SJCRH30 (cell line): ENCODE results near the gene XAF1. TPM values are rescaled to one million over a fixed set of nuclear protein-coding genes. Genes with fewer than 3 reads are reported as not detected.
"Not testable (repeated sequence)": the region's sequence is repeated elsewhere in the genome, so short reads cannot be mapped to it uniquely, and the experiment has no call there.

Experiments used
- DNase-seq, 2 experiments: peaks; one replicate each; pipeline ENCODE4 v3.0.0-alpha.2; 2015 to 2020
- H3K27ac ChIP-seq: fragments of 250-450 bp; sonication (Bioruptor Pico); 2 replicates; pipeline ENCODE4 v1.5.1; 2020; ENCODE audit warnings: mild to moderate bottlenecking, moderate library complexity
- H3K27me3 ChIP-seq: fragments of 250-450 bp; sonication (Bioruptor Pico); 2 replicates; pipeline ENCODE4 v1.5.1; 2020; ENCODE audit warnings: mild to moderate bottlenecking, moderate library complexity
- H3K36me3 ChIP-seq: fragments of 250-450 bp; sonication (Bioruptor Pico); 2 replicates; pipeline ENCODE4 v1.5.1; 2020; ENCODE audit warnings: mild to moderate bottlenecking, moderate library complexity
- H3K4me1 ChIP-seq: fragments of 250-450 bp; sonication (Bioruptor Pico); 2 replicates; pipeline ENCODE4 v1.5.1; 2020; ENCODE audit warnings: mild to moderate bottlenecking, moderate library complexity
- H3K4me3 ChIP-seq: fragments of 250-450 bp; sonication (Bioruptor Pico); 2 replicates; pipeline ENCODE4 v1.5.1; 2020; ENCODE audit warnings: mild to moderate bottlenecking, moderate library complexity
- H3K9me3 ChIP-seq: fragments of 250-450 bp; sonication (Bioruptor Pico); replicated peaks from 2 replicates; pipeline ENCODE4 v1.5.1; 2020; ENCODE audit warnings: mild to moderate bottlenecking, moderate library complexity
- total RNA-seq: library from RNA; depleted of rRNA; stranded (reverse); fragments of >200 nt; shearing (Covaris generic); gene quantifications from 2 replicates; pipeline ENCODE4 v1.2.3, GENCODE V29; 2014

XAF1 gene
- total RNA-seq, 1 experiment from 2014 or later: 0.04 TPM

GRCh38 chr17:6729531-6729930, 26.3 kb upstream of the XAF1 start:
- H3K36me3 ChIP-seq: no peaks in the 10 kb centered on the region
- no peaks in the 10 kb centered on the region for H3K27me3 ChIP-seq
- H3K9me3 ChIP-seq: no peaks in the 10 kb centered on the region
- DNase-seq: no peak
- H3K4me1 ChIP-seq: no peaks in the 10 kb centered on the region
- no peak overlapping the region for H3K4me3 ChIP-seq
- H3K27ac ChIP-seq: no peak overlapping the region

GRCh38 chr17:6746665-6747064, 9.2 kb upstream of the XAF1 start:
- H3K27me3 ChIP-seq, H3K36me3 ChIP-seq, H3K9me3 ChIP-seq, H3K4me3 ChIP-seq, DNase-seq, H3K27ac ChIP-seq, H3K4me1 ChIP-seq: not testable (repeated sequence)

GRCh38 chr17:6748617-6749016, 7.2 kb upstream of the XAF1 start:
- H3K4me1 ChIP-seq: peaks cover 10% of the 10 kb centered on the region
- no peaks in the 10 kb centered on the region for H3K36me3 ChIP-seq
- no peaks in the 10 kb centered on the region for H3K27me3 ChIP-seq

GRCh38 chr17:6749519-6749918, 6.3 kb upstream of the XAF1 start:
- Histone ChIP-seq H3K4me1 (peaks cover 13% of the 10 kb centered on the region), H3K9me3 (no peaks in the 10 kb centered on the region), H3K27ac (no peak overlapping the region), H3K36me3 (no peaks in the 10 kb centered on the region), H3K4me3 (no peak overlapping the region), H3K27me3 (no peaks in the 10 kb centered on the region)
- no peak for DNase-seq

More at GRCh38 chr17:6748617-6749016, 7.2 kb upstream of the XAF1 start:
- Histone ChIP-seq H3K4me3 (no peak overlapping the region), H3K9me3 (no peaks in the 10 kb centered on the region), H3K27ac (no peak overlapping the region)
- DNase-seq: no peak

GRCh38 chr17:6752068-6752909, 3.6 kb upstream of the XAF1 start:
- DNase-seq: peak; percentile 52 to 56
- Histone ChIP-seq H3K9me3 (no peaks in the 10 kb centered on the region), H3K4me1 (peaks cover 13% of the 10 kb centered on the region), H3K27ac (peak overlapping the region; percentile 87), H3K36me3 (no peaks in the 10 kb centered on the region), H3K27me3 (no peaks in the 10 kb centered on the region), H3K4me3 (peak overlapping the region; percentile 23)

- Histone ChIP-seq H3K4me3 (peak overlapping the region; percentile 23), H3K36me3 (no peaks in the 10 kb centered on the region), H3K9me3 (no peaks in the 10 kb centered on the region), H3K27me3 (no peaks in the 10 kb centered on the region), H3K4me1 (peaks cover 13% of the 10 kb centered on the region), H3K27ac (peak overlapping the region; percentile 87)
- DNase-seq: peak; percentile 60 to 68
Measured at GRCh38 chr17:6753006-6753445, 2.8 kb upstream of the XAF1 start.

GRCh38 chr17:6753546-6753945, 2.3 kb upstream of the XAF1 start:
- H3K27ac ChIP-seq: peak overlapping the region; percentile 87
- no peaks in the 10 kb centered on the region for H3K27me3 ChIP-seq
- H3K4me1 ChIP-seq: peaks cover 13% of the 10 kb centered on the region
- no peaks in the 10 kb centered on the region for H3K36me3 ChIP-seq
- H3K9me3 ChIP-seq: no peaks in the 10 kb centered on the region
- no peak for DNase-seq
- H3K4me3 ChIP-seq: no peak overlapping the region

GRCh38 chr17:6755281-6755680, 565 bp upstream of the XAF1 start:
- no peaks in the 10 kb centered on the region for H3K27me3 ChIP-seq
- peak in 1 of 2 experiments; percentile 10 for DNase-seq
- no peaks in the 10 kb centered on the region for H3K9me3 ChIP-seq
- H3K4me1 ChIP-seq: peaks cover 13% of the 10 kb centered on the region
- H3K27ac ChIP-seq: no peak overlapping the region
- H3K36me3 ChIP-seq: no peaks in the 10 kb centered on the region
- H3K4me3 ChIP-seq: no peak overlapping the region

GRCh38 chr17:6756425-6757031, 682 bp downstream of the XAF1 start:
- H3K4me1 ChIP-seq: peaks cover 13% of the 10 kb centered on the region
- no peaks in the 10 kb centered on the region for H3K9me3 ChIP-seq
- no peak overlapping the region for H3K27ac ChIP-seq
- no peaks in the 10 kb centered on the region for H3K36me3 ChIP-seq
- H3K27me3 ChIP-seq: no peaks in the 10 kb centered on the region
- DNase-seq: no peak
- no peak overlapping the region for H3K4me3 ChIP-seq

GRCh38 chr17:6757747-6758146, 1.9 kb downstream of the XAF1 start:
- no peaks in the 10 kb centered on the region for H3K27me3 ChIP-seq
- no peak overlapping the region for H3K27ac ChIP-seq
- H3K36me3 ChIP-seq: no peaks in the 10 kb centered on the region
- no peak for DNase-seq
- H3K9me3 ChIP-seq: no peaks in the 10 kb centered on the region
- H3K4me1 ChIP-seq: peaks cover 8% of the 10 kb centered on the region; the same call in 1 of the 2 replicates
- no peak overlapping the region for H3K4me3 ChIP-seq

- Histone ChIP-seq H3K4me1 (no peaks in the 10 kb centered on the region), H3K4me3 (no peak overlapping the region), H3K27ac (no peak overlapping the region), H3K9me3 (no peaks in the 10 kb centered on the region), H3K27me3 (no peaks in the 10 kb centered on the region), H3K36me3 (no peaks in the 10 kb centered on the region)
- DNase-seq: no peak
Measured at GRCh38 chr17:6761779-6762178, 5.9 kb downstream of the XAF1 start.

- H3K4me1 ChIP-seq: no peaks in the 10 kb centered on the region
- H3K36me3 ChIP-seq: no peaks in the 10 kb centered on the region
- no peak for DNase-seq
- H3K4me3 ChIP-seq: no peak overlapping the region
- H3K27me3 ChIP-seq: no peaks in the 10 kb centered on the region
- H3K27ac ChIP-seq: no peak overlapping the region
- no peaks in the 10 kb centered on the region for H3K9me3 ChIP-seq
Measured at GRCh38 chr17:6768447-6768846, 12.6 kb downstream of the XAF1 start.

- H3K36me3 ChIP-seq: no peaks in the 10 kb centered on the region
- no peaks in the 10 kb centered on the region for H3K27me3 ChIP-seq
- H3K27ac ChIP-seq: no peak overlapping the region
- DNase-seq: no peak
- no peaks in the 10 kb centered on the region for H3K9me3 ChIP-seq
- no peak overlapping the region for H3K4me3 ChIP-seq
- H3K4me1 ChIP-seq: no peaks in the 10 kb centered on the region
Measured at GRCh38 chr17:6772016-6772415, 16.2 kb downstream of the XAF1 start.

- not testable (repeated sequence) for H3K27me3 ChIP-seq, H3K4me3 ChIP-seq, H3K4me1 ChIP-seq, H3K27ac ChIP-seq, H3K9me3 ChIP-seq, DNase-seq, H3K36me3 ChIP-seq
Measured at GRCh38 chr17:6774906-6775305, 19.1 kb downstream of the XAF1 start.

- no peak within 1 kb of the TSS for H3K27ac ChIP-seq
- no peaks in the 10 kb centered on the region for H3K9me3 ChIP-seq
- H3K36me3 ChIP-seq: no peaks in the 10 kb centered on the region
- H3K4me3 ChIP-seq: no peak within 1 kb of the TSS
- DNase-seq: no peak
- no peaks in the 10 kb centered on the region for H3K27me3 ChIP-seq
- H3K4me1 ChIP-seq: no peaks in the 10 kb centered on the region
Measured at GRCh38 chr17:6775871-6776405, 20.1 kb downstream of the XAF1 start, which contains the start of gene FBXO39. Gene FBXO39, plus strand, starts transcription at chr17:6776215. Its CDS starts 3,654 bp downstream, at chr17:6779869.
